Left ventricle myocardium inferior (tissue), 1 donor: Measurements from ENCODE around the gene CEND1. TPM values are rescaled to one million over a fixed set of nuclear protein-coding genes. Genes with fewer than 3 reads are reported as not detected.

Experiments
- DNase-seq: peaks from one replicate; pipeline ENCODE4 v3.0.0-alpha.2; 2020
- H3K27ac ChIP-seq: fragments of 200-600 bp; replicated peaks from 2 replicates; pipeline ENCODE4 v1.8.0; 2021
- H3K27me3 ChIP-seq: fragments of 200-600 bp; 2 replicates; pipeline ENCODE4 v1.8.0; 2021; ENCODE audit warnings: low read depth
- H3K36me3 ChIP-seq: fragments of 200-600 bp; 2 replicates; pipeline ENCODE4 v1.8.0; 2021
- H3K4me1 ChIP-seq: fragments of 200-600 bp; 2 replicates; pipeline ENCODE4 v1.8.0; 2021
- H3K4me3 ChIP-seq: fragments of 200-600 bp; 2 replicates; pipeline ENCODE4 v1.8.0; 2021; ENCODE audit warnings: mild to moderate bottlenecking, moderate library complexity
- H3K9me3 ChIP-seq: fragments of 200-600 bp; replicated peaks from 2 replicates; pipeline ENCODE4 v1.8.0; 2021
- CTCF ChIP-seq: fragments of 200-600 bp; IDR thresholded peaks from 2 replicates; pipeline ENCODE4 v1.8.0; 2021; ENCODE audit warnings: antibody characterized with exemption, mild to moderate bottlenecking, borderline replicate concordance
- intact Hi-C: fragments of 100-400 bp; cut with micrococcal nuclease; formaldehyde crosslinking; loops from one replicate; pipeline ENCODE4 v1.11.0; 2022
- total RNA-seq: library from RNA; stranded (reverse); fragmentation: NEBNext Ultra II Directional; extraction: Animal tissue kit (Norgen Biotek cat#: 25700); gene quantifications from one replicate; pipeline ENCODE4 v1.2.1, GENCODE V29; 2021
- donor health status: DM: no; HTN: yes; CAD: no; lungs with severe emphysema.

The CEND1 gene
- total RNA-seq, 1 donor from 2014 or later, result not detected

- H3K36me3 ChIP-seq, result peaks cover 36% of the 10 kb centered on the region
- no peaks in the 10 kb centered on the region for H3K9me3 ChIP-seq
- no peak overlapping the region for H3K4me3 ChIP-seq
- peaks cover 57% of the 10 kb centered on the region for H3K4me1 ChIP-seq
- H3K27me3 ChIP-seq, result no peaks in the 10 kb centered on the region
- intact Hi-C loops, result no loop called here
- DNase-seq, result no peak
- H3K27ac ChIP-seq, result no peak overlapping the region
- TF ChIP-seq CTCF, result no peak
These were observed 11.3 kb upstream of the CEND1 start for GRCh38 chr11:801097-801780.

GRCh38 chr11:800473-800872 lies 10.6 kb upstream of the CEND1 start:
- Histone ChIP-seq H3K4me1 (peaks cover 61% of the 10 kb centered on the region), H3K4me3 (no peak overlapping the region), H3K27ac (no peak overlapping the region), H3K9me3 (no peaks in the 10 kb centered on the region), H3K27me3 (no peaks in the 10 kb centered on the region), H3K36me3 (peaks cover 36% of the 10 kb centered on the region)
- DNase-seq, result no peak
- intact Hi-C loops, result no loop called here
- no peak for TF ChIP-seq CTCF

- intact Hi-C loops, result no loop called here
- peaks cover 63% of the 10 kb centered on the region for H3K4me1 ChIP-seq
These were observed 9.9 kb upstream of the CEND1 start for GRCh38 chr11:799641-800316.

DNA sequence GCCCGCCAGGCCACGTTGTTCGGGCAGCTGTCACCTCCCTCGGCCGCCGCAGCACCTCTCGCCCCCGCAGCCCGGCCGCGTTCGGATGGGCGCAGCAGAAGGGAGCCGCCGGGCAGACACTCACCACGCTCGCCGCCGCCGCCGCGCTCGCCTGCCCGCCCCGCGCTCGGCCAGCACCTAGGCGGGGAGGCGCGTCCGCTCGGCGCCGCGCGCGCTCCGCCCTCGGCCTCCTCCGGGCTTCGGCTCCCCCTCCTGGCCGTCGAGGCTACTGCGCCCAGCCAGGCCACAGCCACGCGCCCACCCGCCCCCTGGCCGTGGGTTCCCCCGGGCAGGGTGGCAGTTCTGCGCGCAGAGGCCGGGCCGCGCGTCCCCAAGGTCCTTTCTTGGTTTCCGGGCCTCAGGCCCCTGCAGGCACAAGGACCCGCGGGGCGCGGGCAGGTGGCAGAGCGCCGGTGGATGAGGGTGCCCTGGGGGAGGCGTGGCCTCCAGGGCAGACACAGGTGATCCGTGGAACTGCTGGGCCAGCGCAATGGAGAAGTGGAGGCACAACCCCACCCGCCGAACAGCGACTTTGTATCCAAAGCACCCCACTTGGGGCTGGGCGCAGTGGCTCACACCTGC lies 8.3 kb upstream of the CEND1 start, which contains the start of gene SLC25A22:
Gene SLC25A22, minus strand, starts transcription at position 189 of the 621 bp plus-strand sequence. CDS start 3,275 bp downstream, outside the sequence.
- peak; percentile 81 for DNase-seq
- intact Hi-C loops, result no loop called here
- Histone ChIP-seq H3K9me3 (no peaks in the 10 kb centered on the region), H3K27me3 (no peaks in the 10 kb centered on the region), H3K27ac (peak within 1 kb of the TSS; percentile 85), H3K4me3 (peak within 1 kb of the TSS; percentile 81), H3K36me3 (peaks cover 35% of the 10 kb centered on the region), H3K4me1 (peaks cover 51% of the 10 kb centered on the region)
- TF ChIP-seq CTCF, result peak; percentile 91

More at GRCh38 chr11:799641-800316, 9.9 kb upstream of the CEND1 start:
- peaks cover 36% of the 10 kb centered on the region for H3K36me3 ChIP-seq
- H3K27ac ChIP-seq, result no peak overlapping the region
- no peak overlapping the region for H3K4me3 ChIP-seq
- no peak for DNase-seq
- H3K9me3 ChIP-seq, result no peaks in the 10 kb centered on the region
- no peaks in the 10 kb centered on the region for H3K27me3 ChIP-seq
- TF ChIP-seq CTCF, result no peak

GRCh38 chr11:797296-798092 lies 7.6 kb upstream of the CEND1 start:
- H3K27ac ChIP-seq, result peak overlapping the region; percentile 85
- intact Hi-C loops, result no loop called here
- H3K27me3 ChIP-seq, result no peaks in the 10 kb centered on the region
- peaks cover 44% of the 10 kb centered on the region for H3K4me1 ChIP-seq
- H3K9me3 ChIP-seq, result no peaks in the 10 kb centered on the region
- DNase-seq, result peak; percentile 66
- peaks cover 28% of the 10 kb centered on the region for H3K36me3 ChIP-seq
- H3K4me3 ChIP-seq, result peak overlapping the region; percentile 81
- TF ChIP-seq CTCF, result no peak
